ENCODE results near the gene CCDC34.

DNA sequence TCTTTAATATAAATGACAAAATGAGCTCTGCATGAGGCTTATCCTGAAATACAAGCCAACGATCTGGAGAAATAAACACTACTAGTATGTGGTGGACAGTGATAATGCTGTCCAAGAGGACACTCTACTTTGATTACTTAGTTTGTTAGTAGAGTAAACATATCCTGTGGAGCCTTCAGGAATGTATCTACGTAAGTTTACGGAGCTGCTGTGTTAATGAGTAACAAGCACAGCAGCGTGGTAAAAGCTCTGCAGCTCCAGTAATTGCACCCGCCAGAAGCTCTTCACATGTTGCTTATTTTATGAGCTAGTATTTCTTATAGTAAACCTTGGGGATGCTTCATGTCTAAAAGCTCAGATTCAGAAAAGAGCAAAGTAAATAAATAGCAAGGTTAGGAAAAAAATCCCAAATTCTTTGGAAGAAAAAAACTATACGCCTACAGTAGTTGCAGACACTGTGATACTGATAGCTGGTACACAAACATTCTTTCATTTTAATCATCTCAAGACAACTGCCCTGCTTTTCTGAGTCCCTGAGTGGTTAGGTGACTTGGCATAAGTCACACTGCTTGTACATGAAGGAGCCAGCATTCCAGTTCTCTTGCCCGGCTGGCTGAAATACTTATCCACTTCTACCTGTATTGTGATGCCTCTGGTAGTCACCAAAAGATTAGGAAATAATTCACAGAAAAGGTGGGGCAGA, 32.7 kb upstream of the CCDC34 start:
- TF ChIP-seq, protein P1, sequence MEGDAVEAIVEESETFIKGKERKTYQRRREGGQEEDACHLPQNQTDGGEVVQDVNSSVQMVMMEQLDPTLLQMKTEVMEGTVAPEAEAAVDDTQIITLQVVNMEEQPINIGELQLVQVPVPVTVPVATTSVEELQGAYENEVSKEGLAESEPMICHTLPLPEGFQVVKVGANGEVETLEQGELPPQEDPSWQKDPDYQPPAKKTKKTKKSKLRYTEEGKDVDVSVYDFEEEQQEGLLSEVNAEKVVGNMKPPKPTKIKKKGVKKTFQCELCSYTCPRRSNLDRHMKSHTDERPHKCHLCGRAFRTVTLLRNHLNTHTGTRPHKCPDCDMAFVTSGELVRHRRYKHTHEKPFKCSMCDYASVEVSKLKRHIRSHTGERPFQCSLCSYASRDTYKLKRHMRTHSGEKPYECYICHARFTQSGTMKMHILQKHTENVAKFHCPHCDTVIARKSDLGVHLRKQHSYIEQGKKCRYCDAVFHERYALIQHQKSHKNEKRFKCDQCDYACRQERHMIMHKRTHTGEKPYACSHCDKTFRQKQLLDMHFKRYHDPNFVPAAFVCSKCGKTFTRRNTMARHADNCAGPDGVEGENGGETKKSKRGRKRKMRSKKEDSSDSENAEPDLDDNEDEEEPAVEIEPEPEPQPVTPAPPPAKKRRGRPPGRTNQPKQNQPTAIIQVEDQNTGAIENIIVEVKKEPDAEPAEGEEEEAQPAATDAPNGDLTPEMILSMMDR (IDR thresholded peaks at IDR 0.05; ENCODE audit: low read length), result no peak
- no peak for TF ChIP-seq EZH2 (IDR thresholded peaks at IDR 0.05; ENCODE audit: borderline replicate concordance, low read length)

All from OCI-LY1 (cell line).